HCT116 (cell line): Measurements from ENCODE around the gene MEIS2. TPM values are rescaled to one million over a fixed set of nuclear protein-coding genes. Genes with fewer than 3 reads are reported as not detected.

Experiments used
- ATAC-seq: fragments of 200-7000 bp; cut with Tn5 transposase; 2 replicates; pipeline ENCODE4 v1.9.1; 2020; ENCODE audit warnings: mild to moderate bottlenecking, moderate library complexity
- BruUV-seq: library from RNA; stranded (reverse); fragments of 400-500 nt; replicated peaks from 2 replicates; lab custom pipeline; 2021; lab: Mats Ljungman, UMichigan
- CTCF ChIA-PET: fragments of 300-600 bp; sonication (Branson Sonifier 250); formaldehyde crosslinking; loops from one replicate; lab custom pipeline; 2021; ENCODE audit warnings: antibody characterized with exemption; lab: Charles Lee
- POLR2A ChIA-PET: fragments of 300-600, 350-600 bp; sonication (Branson Sonifier 250); formaldehyde crosslinking; loops from one replicate; lab custom pipeline; 2021; ENCODE audit warnings: antibody characterized with exemption; lab: Charles Lee
- RAD21 ChIA-PET, 2 experiments: fragments of 300-600 bp; sonication (Branson Sonifier 250); formaldehyde crosslinking; loops; one replicate each; lab custom pipeline; 2023; ENCODE audit warnings: low total read pairs in 2 of 2; ENCODE audit not compliant: uncharacterized antibody in 2 of 2, unreplicated experiment in 2 of 2, low non-redundant PET in 1 of 2; lab: Charles Lee
- DNase-seq: peaks from one replicate; pipeline ENCODE4 v3.0.0-alpha.2; 2010; ENCODE audit warnings: low read depth, low spot score
- H2AFZ ChIP-seq: fragments of 200-600 bp; shearing (Covaris generic), sonication (generic); 2 replicates; pipeline ENCODE4 v1.6.1; 2017; ENCODE audit warnings: low read depth, mixed run types, mixed read lengths, antibody characterized with exemption, low read length; ENCODE audit not compliant: poor library complexity, severe bottlenecking
- H3K27ac ChIP-seq: 2 replicates; pipeline ENCODE4 v1.5.1; 2012; ENCODE audit warnings: low read depth, low read length
- H3K27me3 ChIP-seq: fragments of 200-600 bp; sonication (generic); 2 replicates; pipeline ENCODE4 v1.6.1; 2016; ENCODE audit warnings: mixed run types, low read length, mixed read lengths; ENCODE audit not compliant: insufficient read depth
- H3K36me3 ChIP-seq, 2 experiments: fragments of 200-500 bp in 1 of 2; fragments of 200-600 bp in 1 of 2; sonication (Bioruptor generic) in 1 of 2; sonication (generic) in 1 of 2; 2 replicates each; pipeline versions ENCODE4 v1.5.1 to v1.6.1; 2014 to 2016; ENCODE audit warnings: low read length in 2 of 2, inconsistent platforms in 1 of 2, mixed read lengths in 1 of 2, mixed run types in 1 of 2; ENCODE audit not compliant: insufficient read depth in 2 of 2, control insufficient read depth in 1 of 2
- H3K4me1 ChIP-seq, 2 experiments: fragments of 200-600 bp in 1 of 2; sonication (generic) in 1 of 2; 2 replicates each; pipeline versions ENCODE4 v1.5.1 to v1.6.1; 2012 to 2017; ENCODE audit warnings: low read length in 2 of 2, inconsistent platforms in 1 of 2, mild to moderate bottlenecking in 1 of 2, mixed read lengths in 1 of 2, mixed run types in 1 of 2, moderate library complexity in 1 of 2; ENCODE audit not compliant: insufficient read depth in 2 of 2, control insufficient read depth in 1 of 2
- H3K4me2 ChIP-seq: fragments of 200-600 bp; sonication (generic); 2 replicates; pipeline ENCODE4 v1.6.1; 2017; ENCODE audit warnings: mixed run types, low read length, mixed read lengths
- H3K4me3 ChIP-seq, 2 experiments: fragments of 200-600 bp in 1 of 2; sonication (generic) in 1 of 2; replicated peaks in 1 of 2; 2 replicates each; pipeline ENCODE4 v1.5.1; 2011 to 2016; ENCODE audit warnings: low read length in 2 of 2, control low read depth in 1 of 2, low read depth in 1 of 2, mild to moderate bottlenecking in 1 of 2, mixed read lengths in 1 of 2, mixed run types in 1 of 2
- H3K79me2 ChIP-seq: fragments of 200-600 bp; sonication (generic); 2 replicates; pipeline ENCODE4 v1.6.1; 2017; ENCODE audit warnings: mild to moderate bottlenecking, mixed run types, low read length, moderate library complexity, mixed read lengths; ENCODE audit not compliant: insufficient read depth
- H3K9ac ChIP-seq: fragments of 200-600 bp; sonication (generic); 2 replicates; pipeline ENCODE4 v1.6.1; 2016; ENCODE audit warnings: low read length, mixed read lengths
- H3K9me2 ChIP-seq: fragments of 200-600 bp; sonication (generic), shearing (Covaris generic); 2 replicates; pipeline ENCODE4 v1.6.1; 2017; ENCODE audit warnings: mixed run types, mild to moderate bottlenecking, moderate library complexity; ENCODE audit not compliant: insufficient read depth
- H3K9me3 ChIP-seq, 2 experiments: fragments of 200-500 bp in 1 of 2; fragments of 200-600 bp in 1 of 2; sonication (Bioruptor generic) in 1 of 2; sonication (generic) in 1 of 2; 2 replicates each; pipeline ENCODE4 v1.6.1; 2014 to 2017; ENCODE audit warnings: low read length in 2 of 2, mixed read lengths in 2 of 2, inconsistent platforms in 1 of 2, low read depth in 1 of 2, mild to moderate bottlenecking in 1 of 2, mixed run types in 1 of 2, moderate library complexity in 1 of 2; ENCODE audit not compliant: control insufficient read depth in 1 of 2, insufficient read depth in 1 of 2
- H4K20me1 ChIP-seq: fragments of 200-600 bp; sonication (generic), shearing (Covaris generic); 2 replicates; pipeline ENCODE4 v1.6.1; 2017; ENCODE audit warnings: mixed run types, mild to moderate bottlenecking, moderate library complexity; ENCODE audit not compliant: insufficient read depth
- CBX3 ChIP-seq: IDR thresholded peaks from 2 replicates; pipeline ENCODE4 v1.6.1; 2012; ENCODE audit warnings: low read depth
- EGR1 ChIP-seq: IDR thresholded peaks from 2 replicates; pipeline ENCODE4 v1.6.1; 2012; ENCODE audit warnings: low read depth
- EZH2 ChIP-seq: fragments of 200-600 bp; sonication (generic); IDR thresholded peaks from 2 replicates; pipeline ENCODE4 v1.6.1; 2017; ENCODE audit warnings: antibody characterized with exemption, mixed run types
- EZH2phosphoT487 ChIP-seq: fragments of 200-600 bp; IDR thresholded peaks from 2 replicates; pipeline ENCODE4 v1.6.1; 2018; ENCODE audit warnings: antibody characterized with exemption, borderline replicate concordance
- FOSL1 ChIP-seq: IDR thresholded peaks from 2 replicates; pipeline ENCODE4 v1.6.1; 2012; ENCODE audit warnings: low read depth
- POLR2A ChIP-seq: IDR thresholded peaks from 2 replicates; pipeline ENCODE4 v1.7.0; 2011; ENCODE audit warnings: borderline replicate concordance; ENCODE audit not compliant: insufficient read depth, insufficient read length; ENCODE audit errors: extremely low read depth
- POLR2AphosphoS5 ChIP-seq: IDR thresholded peaks from 2 replicates; pipeline ENCODE4 v1.6.1; 2011; ENCODE audit warnings: mild to moderate bottlenecking, low read depth, low read length, moderate library complexity
- RAD21 ChIP-seq: IDR thresholded peaks from 2 replicates; pipeline ENCODE4 v1.6.1; 2012; ENCODE audit warnings: low read depth, mild to moderate bottlenecking
- SIN3A ChIP-seq: IDR thresholded peaks from 2 replicates; pipeline ENCODE4 v1.6.1; 2012; ENCODE audit warnings: low read depth
- TCF7L2 ChIP-seq: IDR thresholded peaks from 2 replicates; pipeline ENCODE4 v1.7.0; 2011; ENCODE audit warnings: borderline replicate concordance, inconsistent platforms; ENCODE audit not compliant: insufficient read depth, insufficient read length; ENCODE audit errors: extremely low read depth
- YY1 ChIP-seq: IDR thresholded peaks from 2 replicates; pipeline ENCODE4 v1.6.1; 2011; ENCODE audit warnings: low read length, low read depth, moderate library complexity, mild to moderate bottlenecking; ENCODE audit not compliant: insufficient replicate concordance; ENCODE audit errors: extremely low read depth
- ZNF274 ChIP-seq: fragments of 200-500 bp; sonication (Bioruptor generic); IDR thresholded peaks from 2 replicates; pipeline ENCODE4 v1.6.1; 2014; ENCODE audit warnings: mild to moderate bottlenecking, low read depth, low read length, inconsistent platforms
- intact Hi-C: fragments of 100-400 bp; cut with micrococcal nuclease; formaldehyde crosslinking; loops from 2 replicates; pipeline ENCODE4 v1.10.0; 2022
- total RNA-seq: library from RNA; stranded (reverse); gene quantifications from one replicate; pipeline ENCODE4 v1.2.1, GENCODE V29; 2021; ENCODE audit not compliant: unreplicated experiment
- TF ChIP-seq, protein P1 (sequence below), 3 experiments: fragments of 200-600 bp in 1 of 3; sonication (generic) in 1 of 3; IDR thresholded peaks in 2 of 3; conservative IDR thresholded peaks in 1 of 3; 2 replicates each; pipeline ENCODE4 v1.5.1; 2012 to 2017; ENCODE audit warnings: low read depth in 2 of 3, low read length in 2 of 3, antibody characterized with exemption in 1 of 3, borderline replicate concordance in 1 of 3, control low read depth in 1 of 3, mild to moderate bottlenecking in 1 of 3, mixed read lengths in 1 of 3, mixed run types in 1 of 3, moderate library complexity in 1 of 3; ENCODE audit not compliant: insufficient read depth in 1 of 3
- TF ChIP-seq, protein P2 (sequence below): IDR thresholded peaks from 2 replicates; pipeline ENCODE4 v1.6.1; 2012
- TF ChIP-seq, protein P3 (sequence below): IDR thresholded peaks from 2 replicates; pipeline ENCODE4 v1.6.1; 2012; ENCODE audit warnings: low read depth

MEIS2 gene
- total RNA-seq, 1 experiment from 2014 or later = 11.5 TPM

DNA sequence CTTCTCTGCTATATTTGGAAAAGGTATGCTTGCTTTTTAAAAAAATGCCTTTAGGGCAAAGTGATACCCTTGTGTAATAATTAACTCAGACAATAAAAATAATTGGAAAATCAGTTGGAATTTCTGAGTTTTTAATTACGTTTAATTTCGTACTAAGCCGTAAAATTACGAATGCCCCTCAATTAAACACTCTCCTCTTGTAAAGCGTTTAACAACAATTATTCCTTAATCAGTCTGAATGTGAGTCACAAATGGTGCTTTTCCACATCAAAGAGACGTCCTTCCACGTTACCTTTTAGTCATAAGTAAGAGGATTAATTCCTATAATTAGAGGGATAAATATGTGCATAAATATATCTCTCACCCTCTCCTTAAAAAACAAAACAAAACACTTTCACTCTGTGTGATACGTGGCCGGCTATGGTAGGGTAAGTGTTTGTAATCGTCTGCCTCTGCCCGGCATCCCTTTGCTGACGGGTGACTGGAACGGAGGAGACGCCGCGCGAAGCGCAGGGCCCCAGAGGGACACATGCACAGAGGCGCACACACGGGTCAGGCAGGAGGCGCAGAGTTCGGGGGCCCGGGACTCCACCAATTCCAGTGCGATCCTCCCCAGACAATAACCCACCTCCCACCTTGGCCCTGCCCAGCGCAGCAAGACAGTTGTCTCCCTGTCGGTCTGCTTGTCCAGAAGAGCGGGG is 9.7 kb upstream of the MEIS2 start:
- no peaks in the 10 kb centered on the region for H3K4me1 ChIP-seq
- H3K27ac ChIP-seq = no peak overlapping the region
- DNase-seq = no peak
- RAD21 ChIA-PET = no interaction called here
- no peak overlapping the region for H3K4me2 ChIP-seq
- no peaks in the 10 kb centered on the region for H3K27me3 ChIP-seq
- no peaks in the 10 kb centered on the region for H3K79me2 ChIP-seq
- no peaks in the 10 kb centered on the region for H3K9me3 ChIP-seq
- TF ChIP-seq, protein P1, sequence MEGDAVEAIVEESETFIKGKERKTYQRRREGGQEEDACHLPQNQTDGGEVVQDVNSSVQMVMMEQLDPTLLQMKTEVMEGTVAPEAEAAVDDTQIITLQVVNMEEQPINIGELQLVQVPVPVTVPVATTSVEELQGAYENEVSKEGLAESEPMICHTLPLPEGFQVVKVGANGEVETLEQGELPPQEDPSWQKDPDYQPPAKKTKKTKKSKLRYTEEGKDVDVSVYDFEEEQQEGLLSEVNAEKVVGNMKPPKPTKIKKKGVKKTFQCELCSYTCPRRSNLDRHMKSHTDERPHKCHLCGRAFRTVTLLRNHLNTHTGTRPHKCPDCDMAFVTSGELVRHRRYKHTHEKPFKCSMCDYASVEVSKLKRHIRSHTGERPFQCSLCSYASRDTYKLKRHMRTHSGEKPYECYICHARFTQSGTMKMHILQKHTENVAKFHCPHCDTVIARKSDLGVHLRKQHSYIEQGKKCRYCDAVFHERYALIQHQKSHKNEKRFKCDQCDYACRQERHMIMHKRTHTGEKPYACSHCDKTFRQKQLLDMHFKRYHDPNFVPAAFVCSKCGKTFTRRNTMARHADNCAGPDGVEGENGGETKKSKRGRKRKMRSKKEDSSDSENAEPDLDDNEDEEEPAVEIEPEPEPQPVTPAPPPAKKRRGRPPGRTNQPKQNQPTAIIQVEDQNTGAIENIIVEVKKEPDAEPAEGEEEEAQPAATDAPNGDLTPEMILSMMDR (IDR thresholded peaks at IDR 0.05 in 2 of 3, conservative IDR thresholded peaks at IDR 0.05 in 1 of 3; ENCODE audit: borderline replicate concordance in 1 of 3, insufficient read depth in 1 of 3, low read depth in 2 of 3, low read length in 2 of 3) = no peak
- TF ChIP-seq EZH2phosphoT487 (no peak), YY1 (no peak), ZNF274 (no peak), TCF7L2 (no peak), FOSL1 (no peak), RAD21 (no peak), CBX3 (no peak), EZH2 (no peak), SIN3A (no peak), POLR2AphosphoS5 (no peak), EGR1 (no peak), POLR2A (no peak)
- TF ChIP-seq, protein P2, sequence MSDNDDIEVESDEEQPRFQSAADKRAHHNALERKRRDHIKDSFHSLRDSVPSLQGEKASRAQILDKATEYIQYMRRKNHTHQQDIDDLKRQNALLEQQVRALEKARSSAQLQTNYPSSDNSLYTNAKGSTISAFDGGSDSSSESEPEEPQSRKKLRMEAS = no peak
- TF ChIP-seq, protein P3, sequence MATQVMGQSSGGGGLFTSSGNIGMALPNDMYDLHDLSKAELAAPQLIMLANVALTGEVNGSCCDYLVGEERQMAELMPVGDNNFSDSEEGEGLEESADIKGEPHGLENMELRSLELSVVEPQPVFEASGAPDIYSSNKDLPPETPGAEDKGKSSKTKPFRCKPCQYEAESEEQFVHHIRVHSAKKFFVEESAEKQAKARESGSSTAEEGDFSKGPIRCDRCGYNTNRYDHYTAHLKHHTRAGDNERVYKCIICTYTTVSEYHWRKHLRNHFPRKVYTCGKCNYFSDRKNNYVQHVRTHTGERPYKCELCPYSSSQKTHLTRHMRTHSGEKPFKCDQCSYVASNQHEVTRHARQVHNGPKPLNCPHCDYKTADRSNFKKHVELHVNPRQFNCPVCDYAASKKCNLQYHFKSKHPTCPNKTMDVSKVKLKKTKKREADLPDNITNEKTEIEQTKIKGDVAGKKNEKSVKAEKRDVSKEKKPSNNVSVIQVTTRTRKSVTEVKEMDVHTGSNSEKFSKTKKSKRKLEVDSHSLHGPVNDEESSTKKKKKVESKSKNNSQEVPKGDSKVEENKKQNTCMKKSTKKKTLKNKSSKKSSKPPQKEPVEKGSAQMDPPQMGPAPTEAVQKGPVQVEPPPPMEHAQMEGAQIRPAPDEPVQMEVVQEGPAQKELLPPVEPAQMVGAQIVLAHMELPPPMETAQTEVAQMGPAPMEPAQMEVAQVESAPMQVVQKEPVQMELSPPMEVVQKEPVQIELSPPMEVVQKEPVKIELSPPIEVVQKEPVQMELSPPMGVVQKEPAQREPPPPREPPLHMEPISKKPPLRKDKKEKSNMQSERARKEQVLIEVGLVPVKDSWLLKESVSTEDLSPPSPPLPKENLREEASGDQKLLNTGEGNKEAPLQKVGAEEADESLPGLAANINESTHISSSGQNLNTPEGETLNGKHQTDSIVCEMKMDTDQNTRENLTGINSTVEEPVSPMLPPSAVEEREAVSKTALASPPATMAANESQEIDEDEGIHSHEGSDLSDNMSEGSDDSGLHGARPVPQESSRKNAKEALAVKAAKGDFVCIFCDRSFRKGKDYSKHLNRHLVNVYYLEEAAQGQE = no peak
- TF ChIP-seq, all 23 proteins: peak for 0
- Histone ChIP-seq H3K9ac (no peak overlapping the region), H2AFZ (no peak overlapping the region), H3K4me3 (no peak overlapping the region), H3K36me3 (no peaks in the 10 kb centered on the region), H4K20me1 (no peaks in the 10 kb centered on the region), H3K9me2 (no peaks in the 10 kb centered on the region)
- CTCF ChIA-PET = no interaction called here
- intact Hi-C loops = no loop called here
- ATAC-seq = no peak
- no TSS peak for BruUV-seq
- POLR2A ChIA-PET = no interaction called here
